HEK293T (cell line): ENCODE data around the gene SPSB2.
"Not testable (repeated sequence)": the region's sequence is repeated elsewhere in the genome, so short reads cannot be mapped to it uniquely, and the experiment has no call there.

Source experiments
- CTCF ChIA-PET: fragments of 350-600 bp; formaldehyde crosslinking; extraction: SDS; loops from one replicate; lab custom pipeline; 2021; ENCODE audit warnings: antibody characterized with exemption, inconsistent platforms; lab: Yijun Ruan, JAX
- POLR2A ChIA-PET: fragments of 350-600 bp; formaldehyde crosslinking; extraction: SDS; loops from one replicate; lab custom pipeline; 2020; ENCODE audit warnings: antibody characterized with exemption, inconsistent platforms; lab: Yijun Ruan, JAX
- DNase-seq: peaks from one replicate; pipeline ENCODE4 v3.0.0; 2012; ENCODE audit warnings: mixed read lengths; ENCODE audit errors: extremely low spot score
- ARNT ChIP-seq: fragments of 450-650 bp; IDR thresholded peaks from 2 replicates; pipeline ENCODE4 v1.6.1; 2017; ENCODE audit warnings: mild to moderate bottlenecking
- BHLHE40 ChIP-seq: fragments of 450-650 bp; IDR thresholded peaks from 2 replicates; pipeline ENCODE4 v1.6.1; 2016; ENCODE audit warnings: mild to moderate bottlenecking, moderate library complexity, borderline replicate concordance
- CTBP1 ChIP-seq: fragments of 450-650 bp; IDR thresholded peaks from 2 replicates; pipeline ENCODE4 v1.6.1; 2016; ENCODE audit warnings: borderline replicate concordance
- ELF4 ChIP-seq: fragments of 450-650 bp; IDR thresholded peaks from 2 replicates; pipeline ENCODE4 v1.6.1; 2017; ENCODE audit warnings: antibody characterized with exemption
- FOXA1 ChIP-seq: fragments of 450-650 bp; IDR thresholded peaks from 2 replicates; pipeline ENCODE4 v1.6.1; 2016; ENCODE audit warnings: mild to moderate bottlenecking
- FOXK2 ChIP-seq: fragments of 450-650 bp; IDR thresholded peaks from 2 replicates; pipeline ENCODE4 v1.6.1; 2016; ENCODE audit warnings: mild to moderate bottlenecking
- FOXM1 ChIP-seq: fragments of 450-650 bp; IDR thresholded peaks from 2 replicates; pipeline ENCODE4 v1.6.1; 2017; ENCODE audit warnings: mild to moderate bottlenecking, borderline replicate concordance
- HDGF ChIP-seq: fragments of 450-650 bp; IDR thresholded peaks from 2 replicates; pipeline ENCODE4 v1.6.1; 2017; ENCODE audit warnings: antibody characterized with exemption, borderline replicate concordance
- L3MBTL2 ChIP-seq: fragments of 450-650 bp; conservative IDR thresholded peaks from 2 replicates; pipeline ENCODE4 v1.6.1; 2016; ENCODE audit warnings: mild to moderate bottlenecking
- LEF1 ChIP-seq: fragments of 450-650 bp; IDR thresholded peaks from 2 replicates; pipeline ENCODE4 v1.6.1; 2017; ENCODE audit warnings: mild to moderate bottlenecking, borderline replicate concordance
- NFRKB ChIP-seq: fragments of 450-650 bp; IDR thresholded peaks from 2 replicates; pipeline ENCODE4 v1.6.1; 2016; ENCODE audit warnings: mild to moderate bottlenecking, moderate library complexity
- PKNOX1 ChIP-seq: fragments of 450-650 bp; IDR thresholded peaks from 2 replicates; pipeline ENCODE4 v1.6.1; 2016
- SP1 ChIP-seq: fragments of 450-650 bp; IDR thresholded peaks from 2 replicates; pipeline ENCODE4 v1.6.1; 2017
- SUZ12 ChIP-seq: fragments of 450-650 bp; IDR thresholded peaks from 2 replicates; pipeline ENCODE4 v1.6.1; 2016; ENCODE audit warnings: mild to moderate bottlenecking
- TARDBP ChIP-seq: fragments of 450-650 bp; IDR thresholded peaks from 2 replicates; pipeline ENCODE4 v1.6.1; 2016
- ZNF384 ChIP-seq: fragments of 450-650 bp; IDR thresholded peaks from 2 replicates; pipeline ENCODE4 v1.6.1; 2016

Gene SPSB2

GRCh38 chr12:6891646-6892001, 18.5 kb upstream of the SPSB2 start:
- TF ChIP-seq L3MBTL2 (0 out of 2 replicates have a peak, but pooled peaks have one; percentile 8), ELF4 (no peak)
- no peak for DNase-seq
- CTCF ChIA-PET: interaction anchor here (0.7 to 2.4 kb wide), 15 partner anchors 11 to 769 kb away, joined by 3 to 24 read pairs (median 5); partner anchors contain the start of genes CDCA3, LRRC23, MLF2 and SPSB2

GRCh38 chr12:6890789-6891645, 17.9 kb upstream of the SPSB2 start:
- ChIA-PET CTCF (interaction anchor here (0.6 to 2.4 kb wide), 16 partner anchors 11 to 137 kb away, joined by 3 to 24 read pairs (median 4); partner anchors contain the start of genes CDCA3, LRRC23, MLF2 and SPSB2), POLR2A (interaction anchor here (0.8 to 2.4 kb wide), 34 partner anchors 9 to 321 kb away, joined by 3 to 55 read pairs (median 4); partner anchors contain the start of genes C12orf57, CDCA3, COPS7A and LRRC23)
- TF ChIP-seq ARNT (no peak), TARDBP (no peak), BHLHE40 (no peak), LEF1 (0 out of 2 replicates have a peak, but pooled peaks have one; percentile 13), ELF4 (no peak; the same call in 1 of the 2 replicates), FOXA1 (no peak), L3MBTL2 (peak; percentile 26; the same call in 1 of the 2 replicates), FOXK2 (no peak), NFRKB (no peak), SUZ12 (no peak), PKNOX1 (no peak), ZNF384 (no peak), HDGF (no peak), SP1 (no peak), CTBP1 (no peak), FOXM1 (no peak)
- peak; percentile 97 for DNase-seq

More at GRCh38 chr12:6891646-6892001, 18.5 kb upstream of the SPSB2 start:
- POLR2A ChIA-PET: interaction anchor here (0.8 to 2.4 kb wide), 31 partner anchors 9 to 322 kb away, joined by 3 to 55 read pairs (median 5); partner anchors contain the start of genes C12orf57, CDCA3, COPS7A and LRRC23

GRCh38 chr12:6889775-6890573, 16.9 kb upstream of the SPSB2 start:
- DNase-seq: not testable (repeated sequence)
- CTCF ChIA-PET: interaction anchor here (2.4 kb wide), 1 partner anchor 21 kb away, joined by 14 read pairs; no protein-coding TSS in a partner anchor
- POLR2A ChIA-PET: interaction anchor here (0.9 to 1.8 kb wide), 3 partner anchors 18 to 53 kb away, joined by 4 to 21 read pairs (median 9); partner anchors contain the start of genes C12orf57, RNU7-1, SPSB2 and USP5

GRCh38 chr12:6888794-6889193, 15.7 kb upstream of the SPSB2 start:
- DNase-seq, CTCF ChIA-PET: not testable (repeated sequence)
- POLR2A ChIA-PET: interaction anchor here (1.4 kb wide), 1 partner anchor 17 kb away, joined by 9 read pairs; the partner anchor contains the start of gene SPSB2

- POLR2A ChIA-PET: no interaction called here
- no peak for DNase-seq
- CTCF ChIA-PET: no interaction called here
Measured at GRCh38 chr12:6888360-6888759, 15.3 kb upstream of the SPSB2 start.

More at GRCh38 chr12:6888360-6888759, 15.3 kb upstream of the SPSB2 start:
- TF ChIP-seq NFRKB: no peak
- TF ChIP-seq HDGF: no peak
- no peak for TF ChIP-seq ARNT
- TF ChIP-seq ZNF384: no peak
- TF ChIP-seq SUZ12: no peak
- no peak for TF ChIP-seq CTBP1
- no peak for TF ChIP-seq L3MBTL2
- TF ChIP-seq FOXK2: no peak
- TF ChIP-seq BHLHE40: no peak
- no peak for TF ChIP-seq TARDBP
- TF ChIP-seq FOXA1: no peak
- TF ChIP-seq PKNOX1: no peak
- no peak for TF ChIP-seq LEF1
- no peak for TF ChIP-seq SP1
- no peak for TF ChIP-seq ELF4
- no peak for TF ChIP-seq FOXM1
